NCI-H748 treated with DMSO at 0.1 percent for 48 hours (cell line): Measurements from ENCODE around the gene ALPL.

Source experiments
- DNase-seq: peaks from one replicate; lab custom pipeline; 2025; lab: John Stamatoyannopoulos, UW

The ALPL gene

GRCh38 chr1:21576031-21576797, 67.0 kb downstream of the ALPL start:
- DNase-seq: no peak

DNA sequence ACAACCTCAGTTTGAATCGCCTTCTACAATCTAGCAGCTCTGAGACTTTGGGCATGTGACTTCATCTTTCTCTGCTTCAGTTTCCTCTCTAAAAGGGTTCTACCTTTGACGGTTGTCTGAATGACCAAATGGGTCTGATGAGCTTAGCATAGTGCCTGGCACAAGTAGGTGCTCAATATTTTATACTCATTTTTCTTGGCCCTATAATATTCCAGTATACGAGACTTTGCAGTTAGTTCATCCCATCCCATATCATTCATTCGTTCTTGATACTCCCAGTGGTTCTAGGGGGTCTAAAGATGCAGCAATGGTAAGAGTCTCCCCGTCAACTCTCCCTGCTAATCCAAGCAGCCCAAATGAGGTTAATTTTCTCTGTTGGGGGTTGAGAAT, 67.6 kb downstream of the ALPL start:
- DNase-seq: no peak

DNA sequence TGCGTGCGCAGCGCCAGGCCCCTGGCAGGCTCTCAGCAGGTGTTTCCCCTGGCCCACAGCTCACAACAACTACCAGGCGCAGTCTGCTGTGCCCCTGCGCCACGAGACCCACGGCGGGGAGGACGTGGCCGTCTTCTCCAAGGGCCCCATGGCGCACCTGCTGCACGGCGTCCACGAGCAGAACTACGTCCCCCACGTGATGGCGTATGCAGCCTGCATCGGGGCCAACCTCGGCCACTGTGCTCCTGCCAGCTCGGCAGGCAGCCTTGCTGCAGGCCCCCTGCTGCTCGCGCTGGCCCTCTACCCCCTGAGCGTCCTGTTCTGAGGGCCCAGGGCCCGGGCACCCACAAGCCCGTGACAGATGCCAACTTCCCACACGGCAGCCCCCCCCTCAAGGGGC, 68.1 kb downstream of the ALPL start:
- DNase-seq: no peak

DNA sequence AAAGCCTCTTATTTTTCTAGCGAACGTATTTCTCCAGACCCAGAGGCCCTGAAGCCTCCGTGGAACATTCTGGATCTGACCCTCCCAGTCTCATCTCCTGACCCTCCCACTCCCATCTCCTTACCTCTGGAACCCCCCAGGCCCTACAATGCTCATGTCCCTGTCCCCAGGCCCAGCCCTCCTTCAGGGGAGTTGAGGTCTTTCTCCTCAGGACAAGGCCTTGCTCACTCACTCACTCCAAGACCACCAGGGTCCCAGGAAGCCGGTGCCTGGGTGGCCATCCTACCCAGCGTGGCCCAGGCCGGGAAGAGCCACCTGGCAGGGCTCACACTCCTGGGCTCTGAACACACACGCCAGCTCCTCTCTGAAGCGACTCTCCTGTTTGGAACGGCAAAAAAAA, 68.7 kb downstream of the ALPL start:
- DNase-seq: no peak

DNA sequence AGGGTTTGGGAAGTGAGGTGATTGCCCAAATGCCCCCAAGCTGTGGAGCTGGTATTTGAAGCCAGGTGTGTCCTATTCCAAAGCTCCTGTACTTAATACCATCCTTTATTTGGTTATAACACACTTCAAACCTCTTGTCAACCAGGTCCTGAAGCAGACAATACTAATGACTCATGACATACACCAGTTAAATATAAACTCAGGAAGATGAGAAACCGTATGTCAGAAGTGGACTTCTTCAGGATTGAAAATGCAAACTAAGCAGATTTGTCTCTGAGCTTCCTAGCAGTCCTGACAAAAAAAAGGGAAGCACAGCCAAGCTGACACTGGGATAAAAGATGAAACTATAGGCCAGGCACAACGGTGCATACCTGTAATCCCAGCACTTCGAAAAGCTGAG, 70.6 kb downstream of the ALPL start:
- DNase-seq: no peak

DNA sequence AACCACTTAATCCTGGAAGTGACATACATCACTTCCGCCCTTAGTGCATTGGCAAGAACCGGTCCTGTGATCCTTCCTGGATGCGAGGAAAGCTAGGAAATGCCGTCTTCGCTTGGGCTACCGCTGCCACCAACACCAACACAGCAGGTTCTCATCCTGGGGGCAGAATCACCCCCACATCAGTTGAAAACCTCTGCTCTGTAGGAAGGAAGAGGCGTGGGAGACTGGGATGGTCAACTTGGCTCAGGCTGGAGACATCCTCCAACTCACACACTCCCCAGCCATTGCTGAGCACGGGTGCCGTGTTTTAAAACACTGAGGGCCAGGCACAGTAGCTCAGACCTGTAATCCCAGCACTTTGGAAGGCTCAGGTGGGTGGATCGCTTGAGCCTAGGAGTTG, 74.9 kb downstream of the ALPL start:
- no peak for DNase-seq

- no peak for DNase-seq
Observed at GRCh38 chr1:21585037-21585436, 75.8 kb downstream of the ALPL start.

- no peak for DNase-seq
Observed at GRCh38 chr1:21586222-21586621, 77.0 kb downstream of the ALPL start.

DNA sequence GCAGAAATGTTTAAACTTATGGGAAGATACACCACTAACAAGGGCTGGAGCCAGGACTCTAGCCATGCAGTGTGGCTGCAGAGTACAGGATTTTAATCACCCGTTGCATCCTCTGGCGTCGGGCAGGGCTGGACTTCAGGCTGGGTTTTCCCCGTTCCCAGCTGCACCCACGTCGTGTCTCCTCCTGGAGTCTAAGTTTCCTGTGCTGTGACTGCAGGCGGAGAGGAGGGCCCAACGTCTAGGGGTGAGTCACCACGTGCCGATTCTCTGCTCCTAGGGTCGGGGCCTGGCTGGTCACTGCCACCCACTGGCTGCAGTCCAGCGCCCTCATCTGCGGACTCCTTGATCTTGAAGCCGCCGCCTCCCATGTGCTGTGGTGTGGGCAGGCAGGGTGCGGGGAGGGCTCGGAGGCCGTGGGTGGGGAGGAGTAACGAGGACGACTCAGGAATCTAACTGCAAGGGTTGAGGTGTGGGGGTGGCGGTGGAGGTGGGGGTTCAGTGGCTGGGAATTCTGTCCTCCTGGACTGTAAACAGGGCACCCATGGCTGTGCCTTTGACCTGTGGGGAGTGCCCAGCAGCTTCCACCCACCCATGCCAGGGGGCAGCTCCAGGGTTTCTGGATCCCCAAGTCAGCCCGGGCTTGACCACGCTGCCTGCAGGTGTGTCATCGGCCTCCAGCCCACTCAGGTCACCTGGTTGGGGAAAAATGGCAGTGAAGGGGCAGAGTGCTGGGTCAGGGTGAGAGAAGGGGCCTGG, 77.8 kb downstream of the ALPL start:
- DNase-seq: no peak

DNA sequence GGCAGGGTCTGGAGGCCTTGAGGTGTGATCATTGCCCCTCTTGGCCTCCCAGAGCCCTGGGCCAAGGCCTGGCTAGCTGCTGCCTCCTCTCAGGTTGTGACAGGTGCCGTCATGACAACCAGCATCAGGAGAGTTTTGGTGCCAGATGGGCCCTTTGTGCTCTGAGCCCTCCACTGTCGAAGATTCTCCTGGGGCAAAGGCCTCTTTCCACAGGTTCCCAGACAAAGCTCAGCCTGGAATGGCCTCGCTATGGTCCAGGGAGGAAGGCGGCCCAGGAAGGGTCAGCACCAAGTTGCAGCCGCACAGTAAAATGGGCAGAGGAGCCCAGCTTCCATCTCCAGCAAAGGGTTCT, 78.4 kb downstream of the ALPL start:
- DNase-seq: no peak

DNA sequence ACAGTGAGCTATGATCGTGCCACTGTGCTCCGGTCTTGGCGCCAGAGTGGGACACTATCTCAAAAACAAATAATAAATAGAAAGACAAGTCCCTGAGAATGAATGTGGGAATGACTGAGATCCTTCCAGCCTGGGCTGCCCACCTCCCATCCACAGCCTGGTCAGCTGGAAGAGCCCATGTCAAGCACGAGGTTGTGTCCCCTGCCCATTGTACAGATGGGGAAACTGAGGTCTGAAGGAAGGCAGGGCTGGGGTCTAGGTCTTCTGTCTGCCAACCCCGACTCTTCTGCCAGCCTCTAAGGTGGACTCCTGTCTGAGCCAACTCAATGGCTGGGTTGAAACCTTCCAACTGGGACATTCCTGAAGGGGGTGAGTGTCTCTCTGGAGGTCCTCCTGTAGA, 80.4 kb downstream of the ALPL start:
- no peak for DNase-seq

- no peak for DNase-seq
Observed at GRCh38 chr1:21590126-21590880, 81.1 kb downstream of the ALPL start.

DNA sequence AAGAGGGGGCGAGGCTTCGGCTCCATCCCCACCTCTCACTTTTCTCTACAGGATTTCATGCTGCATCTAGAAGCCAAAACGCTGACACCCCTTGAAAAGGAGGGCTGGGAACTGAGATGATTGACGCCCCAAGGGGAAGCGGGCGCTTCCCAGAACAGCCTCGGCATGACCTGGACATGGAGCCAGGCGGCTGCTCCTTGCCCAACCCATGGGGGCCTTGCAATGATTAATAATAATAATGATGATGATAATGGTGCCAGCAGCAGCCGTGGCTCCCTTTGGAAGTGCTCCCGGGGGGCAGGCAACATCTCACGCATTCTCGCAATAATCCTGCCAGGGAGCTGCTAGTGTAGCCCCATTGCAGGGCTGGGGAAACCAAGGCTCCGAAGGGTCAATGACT, 81.7 kb downstream of the ALPL start:
- DNase-seq: no peak

DNA sequence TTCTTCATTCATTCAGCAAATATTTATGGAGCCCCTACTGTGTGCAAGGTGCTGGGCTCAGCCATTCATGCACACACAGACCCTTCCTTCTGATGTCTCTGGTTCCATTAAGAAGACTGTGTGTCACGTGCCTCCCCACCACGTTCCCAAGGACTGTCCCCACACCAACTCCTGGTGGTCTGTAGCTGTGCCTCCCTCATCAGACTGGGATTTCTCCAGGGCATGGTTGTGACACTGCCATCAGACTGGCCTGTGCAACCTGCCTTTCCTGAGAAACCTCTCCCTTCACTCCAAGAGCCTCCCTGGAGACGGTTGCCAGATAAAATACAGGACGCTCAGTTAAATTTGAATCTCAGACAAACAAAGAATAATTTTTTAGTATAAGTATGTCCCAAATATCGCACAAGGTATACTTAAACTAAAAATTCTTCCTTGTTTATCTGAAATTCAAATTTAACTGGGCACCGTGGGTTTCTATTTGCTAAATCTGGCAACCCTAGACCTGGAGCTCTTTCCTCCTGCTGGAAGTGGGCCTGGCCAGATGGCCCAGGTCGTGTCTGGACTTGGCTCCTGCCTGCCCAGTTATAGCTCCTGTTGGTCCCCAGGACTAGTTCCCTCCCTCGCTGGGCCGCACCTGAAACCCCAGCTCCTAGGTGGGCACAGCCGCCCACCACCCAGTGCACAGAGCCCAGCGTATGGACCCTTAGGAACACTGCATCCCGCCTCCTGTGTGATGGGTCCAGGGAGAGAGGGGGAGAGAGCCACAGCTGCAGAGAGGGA, 83.1 kb downstream of the ALPL start:
- DNase-seq: no peak

DNA sequence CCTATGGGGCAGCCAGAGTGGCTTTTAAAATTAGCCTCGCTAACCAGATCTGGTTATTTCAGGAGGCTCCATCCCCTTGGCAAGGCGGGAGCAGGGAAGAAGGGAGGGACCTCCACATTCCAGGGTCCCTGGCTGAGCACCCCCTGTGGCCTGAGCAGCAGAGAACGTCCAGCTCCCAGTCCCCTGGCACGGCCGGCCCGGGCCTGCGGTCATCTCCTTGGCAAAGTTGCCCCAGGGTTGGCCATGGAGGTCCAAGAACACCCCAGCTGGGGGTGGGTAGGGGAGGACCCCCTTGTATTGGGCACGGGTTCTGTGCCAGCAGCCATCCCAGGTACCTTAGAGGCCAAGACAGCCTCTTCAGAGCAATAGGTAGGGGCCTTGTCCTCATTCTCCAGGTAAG, 84.0 kb downstream of the ALPL start:
- no peak for DNase-seq

GRCh38 chr1:21594501-21594900, 85.3 kb downstream of the ALPL start:
- DNase-seq: no peak

DNA sequence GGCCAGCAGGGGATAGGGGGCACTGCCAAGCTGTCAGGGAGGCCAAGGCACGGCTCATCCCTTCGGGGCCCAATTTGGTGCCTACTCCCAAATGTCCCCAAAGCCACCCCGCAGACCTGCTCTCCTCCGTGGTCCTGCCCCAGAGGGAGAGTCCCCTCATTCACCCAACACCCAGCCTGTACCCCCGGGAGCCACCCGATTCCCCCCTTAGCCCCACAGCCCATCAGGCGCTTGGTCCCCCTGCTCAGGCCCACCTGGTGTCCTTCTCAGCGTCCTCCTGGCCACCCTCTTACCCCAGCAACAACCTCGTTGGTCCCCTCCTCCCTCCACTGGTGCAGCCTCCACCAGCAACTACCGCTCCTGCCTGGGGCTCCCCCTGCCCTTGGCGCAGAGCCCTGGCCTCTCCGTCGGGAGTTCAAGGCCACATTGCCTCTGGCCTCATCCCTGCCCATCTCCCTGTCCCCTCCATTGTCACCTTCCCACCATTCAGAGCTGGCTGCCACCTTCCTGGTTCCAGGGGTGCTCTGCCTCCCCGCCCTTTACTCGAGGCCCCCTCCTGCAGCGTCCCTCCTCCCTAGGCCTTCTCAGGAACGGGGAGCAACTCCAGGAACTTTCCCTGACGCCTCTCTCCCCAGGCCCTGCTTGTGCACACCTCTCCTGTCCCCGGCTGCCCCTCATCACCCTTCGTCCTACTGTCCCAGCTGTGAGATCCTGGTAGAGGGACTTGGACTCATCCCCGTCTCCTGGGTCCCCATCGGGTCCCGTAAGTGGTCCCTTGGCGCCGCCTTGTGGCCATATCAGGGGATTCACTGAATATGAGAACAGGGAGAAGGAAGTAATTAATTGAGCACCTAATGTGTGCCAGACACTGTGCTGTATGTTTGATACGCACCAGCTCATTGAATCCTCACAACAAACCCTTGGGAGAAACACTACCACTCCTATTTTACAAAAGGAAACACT, 86.0 kb downstream of the ALPL start:
- DNase-seq: no peak

- no peak for DNase-seq
Observed at GRCh38 chr1:21596174-21596573, 87.0 kb downstream of the ALPL start.

DNA sequence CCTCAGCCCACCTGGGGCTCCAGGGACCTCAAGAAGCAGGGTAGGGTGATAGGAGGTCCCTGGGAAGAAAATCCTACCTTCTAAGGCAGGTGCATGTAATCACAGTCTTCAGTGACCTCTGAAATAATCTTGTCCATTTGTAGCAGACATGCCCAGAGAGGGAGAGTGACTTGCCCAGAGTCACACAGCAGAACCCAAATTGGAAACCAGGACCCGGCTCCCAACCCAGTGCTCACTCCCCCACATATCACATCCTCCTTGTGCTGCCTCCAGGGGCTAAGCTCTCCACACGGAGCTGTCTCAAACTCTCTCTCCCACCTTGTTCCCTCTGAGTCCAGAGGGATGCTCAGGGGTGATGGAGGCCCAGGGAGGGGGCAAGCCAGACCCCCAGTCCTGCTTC, 87.4 kb downstream of the ALPL start:
- DNase-seq: no peak

DNA sequence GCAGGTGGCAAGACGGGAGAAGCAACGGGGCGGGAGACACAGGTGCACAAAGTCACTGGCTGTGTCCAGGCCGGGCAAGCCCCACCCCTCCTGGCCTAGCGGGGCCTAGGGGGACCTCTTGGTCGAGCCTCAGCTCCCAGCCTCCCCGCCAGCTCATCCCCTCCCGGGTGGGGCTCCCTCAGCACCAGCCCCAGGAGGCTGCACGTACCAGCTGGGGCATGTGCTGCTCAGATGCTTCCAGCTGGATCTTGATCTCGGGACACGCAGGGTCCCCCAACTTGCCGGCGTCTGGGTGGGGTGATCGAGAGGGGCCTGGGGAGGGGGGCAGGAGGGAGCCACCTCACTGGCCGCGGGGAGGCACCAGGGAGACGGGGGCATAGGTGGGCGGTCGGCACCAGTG, 88.5 kb downstream of the ALPL start:
- DNase-seq: no peak

- DNase-seq: no peak
Observed at GRCh38 chr1:21598417-21598816, 89.2 kb downstream of the ALPL start.
